DMS53 (cell line): ENCODE measurements around the gene IDE.
"Not testable (repeated sequence)": the region's sequence is repeated elsewhere in the genome, so short reads cannot be mapped to it uniquely, and the experiment has no call there.

Experiments used
- DNase-seq: peaks from one replicate; lab custom pipeline; 2025; lab: John Stamatoyannopoulos, UW

Gene IDE

DNA sequence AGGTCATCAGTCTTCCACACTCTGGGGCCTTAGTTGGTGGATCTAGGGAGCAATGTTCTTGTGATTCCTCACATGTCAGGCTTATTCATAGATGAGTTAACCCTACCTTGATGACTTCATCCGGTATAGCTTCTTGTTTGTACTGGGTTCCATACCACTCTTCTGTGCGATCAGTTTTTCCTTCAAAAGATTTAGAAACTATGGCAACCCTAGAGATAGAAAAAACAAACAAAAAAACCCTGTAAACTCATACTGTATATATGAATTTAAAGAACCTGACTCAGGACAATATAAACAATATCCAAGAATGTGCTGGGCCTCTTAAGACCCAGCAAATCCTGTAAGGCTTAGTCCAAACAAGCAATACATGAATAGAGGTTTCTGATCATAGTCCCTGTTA is 83.5 kb downstream of the IDE start:
- DNase-seq, result no peak

DNA sequence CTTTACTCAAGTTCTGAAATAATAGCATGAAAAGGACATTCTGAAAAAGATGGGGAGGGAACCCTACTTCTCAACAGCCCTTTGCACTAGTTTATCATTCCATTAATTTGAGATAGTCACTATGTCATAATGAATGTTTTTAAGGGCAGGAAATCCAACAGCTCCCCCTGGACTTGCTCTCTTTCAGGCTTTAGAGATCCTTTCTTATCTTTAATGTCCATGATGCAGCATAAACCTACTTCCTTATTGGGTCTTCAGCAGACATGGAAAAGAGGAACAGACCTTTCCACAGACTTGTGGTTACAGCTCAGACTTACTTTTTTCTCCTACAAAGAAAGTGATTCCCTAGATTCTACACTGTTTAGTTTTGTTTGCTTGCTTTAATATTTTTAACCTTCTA is 87.3 kb downstream of the IDE start:
- DNase-seq, result no peak

DNA sequence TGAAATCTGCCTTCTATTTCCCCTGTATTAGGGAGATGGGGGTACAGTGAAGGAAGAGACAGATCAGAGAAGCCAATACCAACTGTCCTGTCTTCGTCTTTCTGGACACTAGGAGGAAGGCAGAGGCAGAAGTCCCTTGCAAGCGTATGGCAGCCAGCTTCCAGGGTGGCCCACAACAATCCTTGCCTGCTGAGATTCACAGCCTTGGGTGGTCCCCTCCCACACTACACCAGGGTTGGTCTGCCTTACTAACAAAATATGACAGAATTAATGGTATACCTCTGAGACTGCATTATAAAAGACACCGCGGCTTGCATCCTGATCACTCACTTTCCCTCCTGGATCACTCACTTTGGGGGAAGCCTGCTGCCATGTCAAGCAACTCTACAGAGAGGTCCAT is 90.4 kb downstream of the IDE start:
- DNase-seq, result no peak

DNA sequence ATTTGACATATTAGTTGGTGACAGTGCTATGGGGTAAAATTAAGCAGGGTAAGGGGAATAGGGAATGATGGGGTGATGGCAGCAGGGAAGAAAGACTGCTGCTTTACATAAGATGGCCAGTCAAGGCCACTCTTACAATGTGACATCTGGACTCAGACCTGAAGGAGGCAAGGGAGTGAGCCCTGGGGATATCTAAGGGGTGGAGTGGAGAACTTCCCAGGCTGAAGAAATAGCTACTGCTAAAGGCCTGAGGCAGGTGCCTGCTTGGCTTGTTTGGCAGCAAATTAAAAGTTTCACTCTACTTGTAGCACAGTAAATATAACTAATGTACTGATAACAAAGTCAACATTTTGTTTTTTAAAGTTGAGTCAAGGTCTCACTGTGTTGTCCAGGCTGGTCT is 93.5 kb downstream of the IDE start:
- no peak for DNase-seq

DNA sequence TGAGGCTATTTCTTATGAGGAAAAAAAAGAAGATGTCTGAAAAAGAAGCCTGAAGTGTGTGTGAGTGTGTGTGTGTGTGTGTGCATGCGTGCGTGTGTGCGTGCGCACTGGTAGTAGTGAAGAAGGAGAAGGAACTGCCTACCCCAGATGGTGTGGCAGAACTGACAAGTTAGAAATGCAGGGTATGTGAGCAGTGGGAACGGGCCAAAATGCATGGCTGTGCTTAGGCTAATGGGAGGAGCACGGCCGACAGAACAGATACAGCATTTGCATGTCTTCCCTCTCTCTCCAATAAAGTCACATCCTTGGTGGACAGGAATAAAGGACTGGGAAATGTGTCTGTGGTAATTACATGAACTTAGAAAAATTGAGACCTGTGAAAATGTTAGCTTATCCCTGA is 94.3 kb downstream of the IDE start:
- DNase-seq, result no peak

DNA sequence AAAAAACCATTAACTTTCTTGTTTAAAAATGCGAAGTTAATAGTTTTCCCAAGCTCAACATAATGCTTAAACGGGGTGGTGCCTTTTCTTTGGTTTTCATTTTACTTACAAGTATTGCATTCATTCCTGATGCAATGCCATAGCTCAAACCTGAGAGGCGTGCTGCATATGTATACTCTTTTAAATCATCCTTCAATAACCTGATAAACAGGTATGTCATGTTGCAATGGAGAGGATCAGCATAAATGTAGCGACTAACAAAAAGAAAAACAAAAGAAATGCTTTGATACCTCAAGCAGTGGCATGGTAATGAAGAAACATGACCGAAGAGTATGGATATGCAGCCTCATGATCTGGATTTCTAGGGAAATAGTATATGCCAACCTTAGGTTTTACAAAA is 95.4 kb downstream of the IDE start:
- DNase-seq, result no peak

DNA sequence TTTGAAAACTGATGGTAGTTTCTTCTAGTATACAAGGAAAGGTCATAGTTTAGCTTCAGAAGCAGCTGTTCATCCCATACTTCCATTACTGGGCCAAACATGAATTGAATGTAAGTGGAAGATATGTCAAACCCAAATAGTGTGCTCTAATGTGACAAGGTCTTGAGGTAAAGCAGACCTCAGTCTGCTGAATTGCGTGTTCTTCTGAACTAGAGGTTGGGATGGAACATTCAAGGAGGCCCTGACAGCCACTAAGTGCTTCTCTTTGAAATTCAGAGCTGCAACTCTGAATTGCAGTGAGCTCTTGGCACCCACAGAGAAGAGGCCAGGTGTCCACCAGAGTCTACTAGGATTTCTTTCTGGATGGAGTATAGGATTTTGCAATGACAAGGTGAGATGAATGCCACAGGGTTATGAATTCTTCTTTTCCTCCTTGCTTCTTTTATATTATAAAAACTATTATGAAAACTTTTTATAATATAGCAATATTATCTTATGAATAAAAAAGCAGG is 98.5 kb downstream of the IDE start:
- no peak for DNase-seq

DNA sequence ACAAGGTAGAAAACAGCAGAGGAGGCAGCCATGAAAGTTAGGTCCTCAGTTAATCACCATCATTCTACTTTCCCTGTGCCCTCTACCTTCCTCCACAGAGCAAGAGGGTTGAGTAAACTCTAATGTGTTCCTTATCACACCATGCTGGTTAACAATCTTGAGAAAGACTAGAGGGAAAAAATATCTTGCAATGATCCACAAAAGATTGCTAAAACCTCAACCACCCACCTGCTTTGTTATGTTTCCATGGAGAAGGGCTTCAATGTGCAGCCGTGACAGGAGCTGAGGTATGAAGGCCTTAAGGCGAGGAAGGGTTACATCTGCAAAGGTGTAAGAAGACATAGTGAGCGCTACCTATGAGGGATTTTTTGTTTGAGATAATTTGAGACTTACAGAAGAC is 103.9 kb downstream of the IDE start:
- DNase-seq, result no peak

DNA sequence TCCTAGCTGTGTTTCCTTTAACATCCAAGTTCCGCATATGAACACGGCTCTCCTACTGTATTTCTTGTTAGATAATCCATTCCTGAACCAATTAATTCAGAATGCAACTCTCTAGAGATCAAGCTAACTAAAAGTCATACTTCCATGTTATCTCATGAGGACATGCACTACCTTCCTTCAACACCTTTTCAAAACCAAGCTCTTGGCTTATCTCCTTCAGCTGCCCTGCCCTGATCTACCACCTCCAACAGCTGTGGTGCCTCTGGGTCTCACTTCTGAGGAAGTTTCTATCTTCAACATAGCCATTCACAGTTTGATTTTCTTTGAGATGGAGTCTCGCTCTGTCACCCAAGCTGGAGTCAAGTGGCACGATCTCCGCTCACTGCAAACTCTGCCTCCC is 109.5 kb downstream of the IDE start:
- DNase-seq, result no peak

DNA sequence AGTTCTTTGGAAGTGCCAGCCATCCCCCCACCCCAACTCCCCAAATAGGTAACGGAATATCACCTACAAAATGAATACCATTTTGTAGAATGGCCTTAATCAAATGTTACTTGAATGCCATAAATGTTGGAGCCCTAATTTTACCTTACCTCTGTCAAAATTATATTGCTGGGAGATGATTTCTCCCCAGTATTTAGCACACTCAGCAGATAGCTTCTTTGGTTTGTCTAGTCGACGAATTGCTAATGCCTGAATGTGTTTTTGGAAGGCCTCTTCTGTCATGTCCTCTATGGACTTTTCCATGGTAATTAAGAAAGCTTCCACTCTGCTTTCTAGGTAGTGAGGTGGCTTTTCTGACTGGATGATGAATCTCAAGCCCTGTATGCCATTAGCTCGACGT is 110.3 kb downstream of the IDE start:
- no peak for DNase-seq

DNA sequence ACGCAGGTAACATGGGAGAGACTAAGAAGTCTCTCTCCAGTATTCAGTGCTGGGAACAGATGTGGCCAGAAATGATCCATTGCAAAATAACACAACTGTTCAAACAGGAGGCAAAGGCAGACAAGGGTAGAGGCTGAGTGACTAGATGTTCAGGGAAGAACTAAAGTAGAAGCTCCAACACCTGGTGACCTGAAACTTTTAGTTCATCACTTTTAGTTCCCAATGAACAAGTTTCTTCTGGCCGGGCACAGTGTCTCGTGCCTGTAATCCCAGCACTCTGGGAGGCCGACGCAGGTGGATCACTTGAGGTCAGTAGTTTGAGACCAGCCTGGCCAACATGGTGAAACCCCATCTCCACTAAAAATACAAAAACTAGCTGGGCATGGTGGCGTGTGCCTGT is 118.9 kb downstream of the IDE start:
- DNase-seq, result not testable (repeated sequence)

DNA sequence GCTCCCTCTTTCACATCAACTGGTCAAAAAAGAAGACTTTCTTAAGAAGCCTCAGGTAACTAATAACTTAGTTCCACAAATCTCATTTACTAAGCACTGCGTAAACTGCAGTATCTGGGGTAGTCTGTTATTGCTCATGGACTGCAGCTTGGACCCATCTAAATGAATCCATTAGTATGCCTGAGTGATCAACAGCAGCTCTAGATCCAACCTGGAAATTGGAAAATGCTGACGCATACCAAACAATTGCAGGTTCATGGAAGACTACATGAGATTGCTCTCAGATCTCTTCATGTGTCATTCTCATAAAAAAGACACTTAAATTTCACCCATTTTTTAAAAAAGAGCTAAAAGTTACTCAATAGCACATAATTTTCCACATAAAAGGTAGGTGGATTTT is 121.6 kb downstream of the IDE start:
- no peak for DNase-seq

DNA sequence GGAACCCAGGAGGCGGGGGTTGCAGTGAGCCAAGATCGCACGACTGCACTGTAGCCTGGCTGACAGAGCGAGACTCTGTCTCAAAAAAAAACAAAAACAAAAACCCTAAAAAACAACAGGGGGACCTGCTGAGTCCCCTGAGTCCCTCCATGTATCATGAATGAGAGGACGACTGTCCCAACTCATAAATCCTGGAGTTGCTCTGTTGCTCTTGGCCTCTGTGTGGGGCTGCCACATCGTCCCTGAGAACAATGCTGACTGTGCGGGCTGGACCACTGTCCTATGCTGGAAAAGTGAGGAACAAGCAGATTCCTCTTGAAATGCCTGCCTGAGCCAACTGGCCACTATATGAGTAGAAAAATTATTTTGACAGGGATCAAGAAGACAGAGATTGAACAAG is 122.5 kb downstream of the IDE start:
- DNase-seq, result no peak

DNA sequence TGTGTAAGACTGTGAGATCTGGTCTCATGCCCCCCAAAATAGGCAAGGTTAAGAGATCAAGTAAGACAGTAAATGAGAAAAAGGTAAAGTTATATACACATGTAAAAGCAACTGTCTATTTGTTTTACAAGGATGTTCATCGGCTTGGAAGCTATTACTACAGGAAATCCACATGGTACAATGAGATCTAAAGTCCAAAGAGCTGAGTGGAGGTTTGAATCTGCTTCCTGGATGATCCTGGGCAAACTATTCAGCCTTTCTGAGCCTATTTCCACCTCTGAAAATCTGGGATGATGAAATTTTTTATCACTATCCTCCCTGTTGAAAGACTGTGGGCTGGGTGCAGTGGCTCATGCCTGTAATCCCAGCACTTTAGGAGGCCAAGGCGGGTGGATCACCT is 123.0 kb downstream of the IDE start:
- DNase-seq, result no peak

DNA sequence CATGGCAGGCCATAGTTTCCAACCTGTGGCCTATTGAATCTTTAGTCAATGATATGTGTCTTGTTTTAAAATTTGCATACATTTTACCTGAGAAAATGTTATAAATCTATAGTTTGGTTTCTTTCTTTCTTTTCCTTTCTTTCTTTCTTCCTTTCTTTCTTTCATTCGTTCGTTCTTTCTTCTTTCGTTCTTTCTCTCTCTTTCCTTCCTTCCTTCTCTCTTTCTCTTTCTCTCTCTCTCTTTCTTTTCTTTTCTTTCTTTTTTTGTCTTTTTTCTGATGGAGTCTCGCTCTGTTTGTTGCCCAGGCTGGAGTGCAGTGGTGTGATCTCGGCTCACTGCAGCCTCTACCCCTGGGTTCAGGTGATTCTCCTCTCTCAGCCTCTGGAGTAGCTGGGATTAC is 133.3 kb downstream of the IDE start:
- DNase-seq, result no peak

DNA sequence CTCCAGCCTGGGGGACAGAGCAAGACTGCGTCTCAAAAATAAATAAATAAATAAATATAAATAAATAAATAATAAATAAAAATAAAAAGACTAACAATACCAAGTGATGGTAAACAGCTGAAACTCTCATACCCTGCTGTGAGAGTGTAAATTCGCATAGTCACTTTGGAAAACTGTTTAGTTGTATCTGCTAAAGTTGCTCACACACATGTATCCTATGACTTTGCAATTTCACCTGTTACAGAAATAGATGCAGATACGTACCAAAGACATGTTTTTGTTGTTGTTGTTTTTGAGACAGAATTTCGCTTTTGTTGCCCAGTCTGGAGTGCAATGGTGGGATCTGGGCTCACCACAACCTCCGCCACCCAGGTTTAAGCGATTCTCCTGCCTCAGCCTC is 135.7 kb downstream of the IDE start:
- no peak for DNase-seq

DNA sequence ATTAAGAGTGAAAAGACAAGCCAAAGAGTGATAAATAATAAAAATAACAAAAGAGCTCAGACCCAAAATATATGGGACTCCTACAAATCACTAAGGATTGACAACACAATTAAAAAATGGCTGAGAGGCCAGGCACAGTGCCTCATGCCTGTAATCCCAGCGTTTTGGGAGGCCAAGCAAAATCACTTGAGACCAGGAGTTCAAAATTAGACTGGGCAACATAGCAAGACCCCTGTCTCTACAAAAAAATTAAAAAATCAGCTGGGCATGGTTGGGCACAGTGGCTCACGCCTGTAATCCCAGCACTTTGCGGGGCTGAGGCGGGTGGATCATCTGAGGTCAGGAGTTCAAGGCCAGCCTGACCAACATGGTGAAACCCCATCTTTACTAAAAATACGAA is 137.3 kb downstream of the IDE start:
- no peak for DNase-seq

DNA sequence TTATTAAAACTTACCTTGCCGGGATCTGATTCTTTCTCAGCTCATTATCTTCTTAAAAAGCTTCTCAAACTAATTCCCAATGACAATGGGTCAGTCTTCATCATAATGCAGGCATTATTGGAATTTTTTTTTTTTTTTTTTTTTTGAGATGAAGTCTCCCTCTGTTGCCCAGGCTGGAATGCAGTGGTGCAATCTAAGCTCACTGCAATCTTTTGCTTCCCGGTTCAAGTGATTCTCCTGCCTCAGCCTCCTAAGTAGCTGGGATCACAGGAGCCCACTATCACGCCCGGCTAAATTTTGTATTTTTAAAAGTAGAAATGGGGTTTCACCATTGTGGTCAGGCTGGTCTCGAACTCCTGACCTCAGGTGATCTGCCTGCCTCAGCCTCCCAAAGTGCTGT is 137.8 kb downstream of the IDE start:
- DNase-seq, result not testable (repeated sequence)

DNA sequence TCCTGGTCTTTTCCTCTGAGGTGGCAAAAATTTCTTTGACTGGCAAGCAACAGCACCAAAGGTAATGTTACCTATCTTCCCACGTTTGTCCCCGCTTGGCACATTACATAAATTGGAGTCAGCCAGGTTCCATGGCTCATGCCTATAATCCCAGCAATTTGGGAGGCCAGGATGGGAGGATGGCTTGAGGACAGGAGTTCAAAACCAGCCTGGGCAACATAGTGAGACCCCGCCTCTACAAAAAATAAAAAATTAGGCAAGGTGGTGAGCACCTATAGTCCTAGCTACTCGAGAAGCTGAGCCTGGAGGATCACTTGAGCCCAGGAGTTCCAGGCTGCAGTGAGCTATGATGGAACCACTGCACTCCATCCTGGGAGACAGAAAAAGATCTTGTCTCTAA is 139.5 kb downstream of the IDE start:
- no peak for DNase-seq

DNA sequence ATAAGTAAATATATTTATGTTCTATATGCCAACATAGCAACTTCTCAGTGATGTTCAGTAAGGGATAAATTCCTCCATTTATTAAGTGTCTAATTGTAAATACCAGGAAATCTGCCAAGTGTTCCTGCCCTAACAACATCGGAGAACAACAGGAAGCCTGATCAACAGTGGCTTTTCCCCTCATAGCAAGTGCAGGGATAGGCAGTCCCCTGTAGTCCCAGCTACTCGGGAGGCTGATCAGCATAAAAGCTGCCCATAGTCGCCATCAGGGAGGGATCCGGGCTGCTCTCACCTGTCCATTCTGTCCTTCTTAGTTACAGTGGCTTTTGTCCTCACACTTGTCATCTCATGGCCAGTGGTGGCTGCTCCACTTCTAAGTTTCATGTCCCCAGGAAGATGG is 141.3 kb downstream of the IDE start:
- no peak for DNase-seq

DNA sequence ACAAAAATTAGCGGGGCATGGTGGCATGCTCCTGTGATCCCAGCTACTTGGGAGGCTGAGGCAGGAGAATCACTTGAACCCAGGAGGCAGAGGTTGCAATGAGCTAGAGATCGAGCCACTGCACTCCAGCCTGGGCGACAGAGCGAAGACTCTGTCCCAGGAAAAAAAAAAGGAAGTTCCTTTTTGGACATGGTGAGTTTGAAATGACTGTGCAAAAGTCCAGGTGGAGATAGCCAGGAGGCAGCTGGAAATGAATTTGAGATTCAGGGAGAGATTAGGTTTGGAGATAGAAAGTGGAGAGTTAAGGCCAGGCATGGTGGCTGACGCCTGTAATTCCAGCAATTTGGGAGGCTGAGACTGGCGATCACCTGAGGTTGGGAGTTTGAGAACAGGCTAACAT is 143.8 kb downstream of the IDE start:
- no peak for DNase-seq

DNA sequence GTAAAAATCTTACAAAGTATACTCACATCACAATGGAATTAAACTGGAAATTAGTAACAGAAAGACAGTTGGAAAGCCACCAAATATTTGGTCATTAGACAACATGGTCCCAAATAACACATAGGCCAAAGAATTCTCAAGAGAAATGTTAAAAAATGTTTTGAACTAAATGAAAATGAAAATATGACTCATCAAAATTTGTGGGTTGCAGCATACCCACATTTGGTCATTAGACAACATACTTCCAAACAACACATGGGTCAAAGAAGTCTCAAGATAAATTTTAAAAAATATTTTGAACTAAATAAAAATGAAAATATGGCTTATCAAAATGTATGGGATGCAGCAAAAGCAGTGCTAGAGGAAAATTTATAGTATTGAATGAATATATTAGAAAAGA is 152.3 kb downstream of the IDE start:
- DNase-seq, result no peak

DNA sequence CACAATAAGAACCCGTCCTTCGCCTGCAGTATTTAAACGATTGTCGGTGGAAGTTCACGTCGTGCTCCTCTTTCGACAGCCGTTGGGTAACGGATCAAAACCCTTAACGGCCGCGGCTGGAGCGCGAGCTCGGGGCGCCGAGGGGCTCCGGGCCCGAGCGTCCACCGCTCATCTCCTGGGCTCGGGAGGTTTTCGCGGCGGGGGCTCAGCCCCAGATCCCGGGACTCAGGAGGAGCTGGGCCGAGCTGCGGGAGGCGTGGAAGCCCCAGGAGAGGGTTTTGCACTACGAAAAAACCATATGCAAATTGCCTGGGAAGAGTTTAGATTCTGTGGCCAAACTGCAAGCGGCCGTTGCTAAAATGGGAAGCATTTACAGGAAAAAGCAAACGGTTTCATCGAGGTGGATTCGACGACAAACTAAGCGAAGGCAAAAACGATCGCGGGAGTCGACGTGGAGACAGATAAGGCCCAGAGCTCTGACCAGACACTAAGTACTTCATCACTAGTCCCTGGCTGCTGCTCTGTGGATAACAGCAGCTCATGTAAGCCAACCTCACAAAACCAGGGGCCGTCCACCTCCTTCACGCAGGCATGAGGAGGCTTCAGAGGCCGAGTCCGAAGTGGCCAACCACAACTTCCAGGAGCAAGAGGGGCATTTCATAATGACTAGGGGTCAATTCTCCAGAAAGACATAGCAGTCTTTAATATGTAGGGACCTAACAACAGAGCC is 153.2 kb downstream of the IDE start:
- DNase-seq, result peak; percentile 53

DNA sequence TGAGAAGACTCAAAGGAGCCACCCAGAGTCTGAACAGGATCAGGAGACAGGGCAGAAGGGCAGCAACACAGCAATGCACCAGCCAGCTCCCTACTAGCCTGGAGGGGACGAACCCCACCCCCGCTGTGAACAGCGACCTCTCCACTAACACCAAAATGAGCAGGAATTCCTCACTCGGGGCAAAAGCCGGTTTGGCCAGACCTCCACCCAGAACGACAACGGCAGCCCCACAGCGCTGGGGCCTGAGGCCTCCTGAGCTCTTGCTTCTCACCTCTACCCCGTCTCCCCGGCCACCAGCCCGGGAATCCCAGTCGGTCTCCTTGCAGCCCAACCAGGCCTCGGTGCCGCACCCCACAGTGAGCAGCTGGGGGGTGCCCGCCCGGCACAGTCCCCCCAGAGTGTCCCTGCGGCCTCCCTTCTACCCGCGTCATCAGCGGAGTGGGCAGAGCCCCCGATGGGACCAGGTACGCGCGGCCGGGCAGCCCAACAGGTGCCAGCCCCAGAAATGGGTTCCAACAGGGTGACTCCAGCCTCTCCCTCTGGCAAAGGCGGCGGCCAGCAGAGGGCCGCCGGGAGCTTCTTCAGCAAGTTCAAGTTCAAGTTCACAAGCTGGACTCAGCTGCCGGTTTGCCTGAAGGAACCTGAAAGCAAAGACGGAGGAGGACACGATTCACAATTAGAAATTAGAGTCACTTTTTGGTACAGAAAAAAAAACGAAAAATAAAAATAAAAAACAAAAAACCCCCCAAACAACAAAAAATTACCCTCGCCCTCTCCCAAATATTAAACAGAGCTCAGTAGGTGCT is 153.9 kb downstream of the IDE start:
- peak; percentile 66 for DNase-seq
